Stimulated activated CD8-positive, alpha-beta memory T cell treated with anti-CD3 and anti-CD28 coated beads, Interleukin-15, amount 100 ng/mL, for 4 hours (primary cell): Measurements from ENCODE around the gene EAPP.
"Not testable (repeated sequence)": the region's sequence is repeated elsewhere in the genome, so short reads cannot be mapped to it uniquely, and the experiment has no call there.

Experiments used
- DNase-seq, 2 donors: peaks; one replicate each; pipeline ENCODE4 v3.0.0-alpha.2; 2020; ENCODE audit warnings: low read depth in 2 of 2

EAPP gene

GRCh38 chr14:34538096-34538495 lies 1.4 kb downstream of the EAPP start:
- DNase-seq = not testable (repeated sequence)

DNA sequence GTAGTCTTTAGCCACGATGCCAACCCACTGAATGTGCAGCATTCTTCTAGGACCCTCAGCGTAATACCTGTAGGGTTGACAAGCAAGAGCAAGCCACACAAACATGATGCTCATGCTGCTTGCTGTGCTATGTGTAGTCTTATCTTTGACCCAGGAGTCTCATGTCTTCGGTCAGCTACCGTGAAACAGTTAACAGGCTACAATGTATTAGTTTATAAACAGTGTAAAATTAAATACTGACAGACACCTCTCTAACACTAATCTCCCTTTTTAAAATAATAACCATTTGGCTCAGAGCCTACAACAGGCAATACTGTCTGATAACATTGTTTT lies 1.9 kb downstream of the EAPP start:
- DNase-seq = no peak

GRCh38 chr14:34536951-34537676 lies 2.4 kb downstream of the EAPP start:
- DNase-seq = no peak

DNA sequence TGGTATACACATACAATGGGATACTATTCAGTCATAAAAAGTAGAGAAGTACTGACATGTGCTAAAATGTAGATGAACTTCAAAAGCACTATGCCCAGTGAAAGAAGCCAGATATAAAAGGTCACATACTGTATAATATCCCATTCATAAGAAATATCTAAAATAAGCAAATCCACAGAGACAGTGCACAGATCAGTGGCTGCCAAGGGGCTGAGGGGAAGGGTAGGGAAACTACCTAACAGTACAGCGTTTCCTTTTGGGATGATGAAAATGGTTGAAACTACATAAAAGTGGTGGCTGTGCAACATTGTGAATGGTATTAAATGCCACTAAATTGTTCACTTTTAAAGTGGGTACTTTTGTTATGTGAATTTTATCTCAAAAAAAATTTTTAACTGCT lies 11.9 kb downstream of the EAPP start:
- DNase-seq = no peak

DNA sequence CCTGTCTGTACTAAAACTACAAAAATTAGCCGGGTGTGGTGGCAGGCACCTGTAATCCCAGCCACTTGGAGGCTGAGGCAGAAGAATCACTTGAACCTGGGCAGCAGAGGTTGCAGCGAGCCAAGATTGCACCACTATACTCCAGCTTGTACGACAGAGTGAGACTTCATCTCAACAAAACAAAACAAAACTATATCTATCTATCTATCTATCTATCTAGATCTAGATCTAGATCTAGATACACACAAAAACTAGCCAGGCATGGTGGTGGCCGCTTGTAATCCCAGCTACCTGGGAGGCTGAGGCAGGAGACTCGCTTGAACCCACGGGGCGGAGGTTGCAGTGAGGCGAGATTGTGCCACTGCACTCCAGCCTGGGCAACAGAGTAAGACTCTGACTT lies 15.3 kb downstream of the EAPP start:
- not testable (repeated sequence) for DNase-seq

DNA sequence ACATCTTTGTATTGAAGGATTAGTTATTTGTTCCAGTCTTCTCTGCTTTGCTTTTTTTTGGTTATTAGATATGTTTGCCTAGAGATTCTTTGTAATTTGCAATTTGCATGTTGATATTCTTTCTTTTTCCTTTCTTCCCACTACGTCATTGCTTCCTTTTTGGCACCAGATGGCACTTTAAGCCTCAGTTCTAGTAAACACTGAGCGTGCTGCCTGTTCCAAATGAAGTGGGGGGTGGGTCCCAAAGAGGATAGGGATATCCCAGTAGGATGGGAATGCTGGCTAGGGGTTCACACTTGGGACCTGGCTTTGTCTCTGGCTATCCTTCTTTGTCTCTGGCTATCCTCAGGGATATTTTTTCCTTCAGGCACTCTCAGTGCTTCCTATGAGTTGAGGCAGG lies 17.0 kb downstream of the EAPP start:
- DNase-seq = no peak

DNA sequence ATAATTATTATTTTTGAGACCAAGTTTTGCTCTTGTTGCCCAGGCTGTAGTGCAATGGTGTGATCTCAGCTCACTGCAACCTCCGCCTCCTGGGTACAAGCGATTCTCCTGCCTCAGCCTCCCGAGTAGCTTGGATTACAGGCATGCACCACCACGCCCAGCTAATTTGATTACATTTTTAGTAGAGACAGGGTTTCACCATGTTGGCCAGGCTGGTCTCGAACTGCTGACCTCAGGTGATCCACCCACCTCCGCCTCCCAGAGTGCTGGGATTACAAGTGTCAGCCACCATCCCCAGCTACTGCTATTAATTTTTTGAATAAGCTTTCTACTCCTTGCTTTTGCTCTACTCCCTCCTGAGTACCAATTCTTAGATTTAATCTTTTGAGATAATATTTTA lies 18.4 kb downstream of the EAPP start:
- DNase-seq = not testable (repeated sequence)

DNA sequence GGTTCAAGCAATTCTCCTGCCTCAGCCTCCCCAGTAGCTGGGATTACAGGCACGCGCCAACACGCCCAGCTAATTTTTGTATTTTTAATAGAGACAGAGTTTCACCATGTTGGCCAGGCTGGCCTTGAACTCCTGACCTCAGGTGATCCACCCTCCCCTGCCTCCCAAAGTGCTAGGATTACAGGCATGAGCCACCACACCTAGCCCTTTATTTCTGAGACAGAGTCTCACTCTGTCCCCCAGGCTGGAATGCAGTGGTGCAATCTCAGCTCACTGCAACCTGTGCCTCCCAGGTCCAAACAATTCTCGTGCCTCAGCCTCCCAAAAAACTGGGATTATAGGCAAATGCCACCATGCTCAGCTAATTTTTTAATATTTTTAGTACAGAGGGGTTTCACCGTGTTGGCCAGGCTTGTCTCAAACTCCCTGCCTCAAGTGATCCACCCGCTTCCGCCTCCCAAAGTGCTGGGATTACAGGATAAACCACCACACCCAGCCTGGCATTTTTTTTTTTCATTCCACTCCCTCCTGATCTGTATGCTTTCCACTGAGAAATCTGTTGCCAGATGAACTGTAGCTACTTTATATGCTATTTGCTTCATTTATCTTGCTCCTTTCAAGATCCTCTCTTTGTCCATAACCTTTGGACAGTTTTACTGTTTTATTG lies 19.1 kb downstream of the EAPP start:
- DNase-seq = not testable (repeated sequence)

DNA sequence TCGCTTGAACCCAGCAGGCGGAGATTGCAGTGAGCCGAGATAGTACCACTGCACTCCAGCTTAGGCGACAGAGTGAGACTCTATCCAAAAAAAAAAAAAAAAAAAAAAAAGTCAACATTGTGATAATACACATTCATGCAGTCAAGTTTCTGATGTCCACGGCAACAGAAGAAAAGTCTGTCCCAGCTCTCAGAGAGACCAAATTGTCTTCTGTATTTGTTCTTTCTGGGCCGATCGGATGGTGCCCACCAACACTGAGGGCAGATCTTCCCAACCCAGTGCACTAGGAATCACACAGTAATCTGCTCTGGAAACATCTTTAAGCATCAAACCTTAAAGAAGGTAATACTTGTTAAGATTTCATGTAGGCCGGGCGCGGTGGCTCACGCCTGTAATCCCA lies 31.6 kb downstream of the EAPP start:
- DNase-seq = no peak

GRCh38 chr14:34507459-34507858 lies 32.0 kb downstream of the EAPP start:
- DNase-seq = no peak

GRCh38 chr14:34505124-34505491 lies 34.4 kb downstream of the EAPP start:
- DNase-seq = not testable (repeated sequence)

GRCh38 chr14:34504027-34504426 lies 35.5 kb downstream of the EAPP start:
- not testable (repeated sequence) for DNase-seq

GRCh38 chr14:34502545-34503225 lies 36.8 kb downstream of the EAPP start:
- no peak for DNase-seq

DNA sequence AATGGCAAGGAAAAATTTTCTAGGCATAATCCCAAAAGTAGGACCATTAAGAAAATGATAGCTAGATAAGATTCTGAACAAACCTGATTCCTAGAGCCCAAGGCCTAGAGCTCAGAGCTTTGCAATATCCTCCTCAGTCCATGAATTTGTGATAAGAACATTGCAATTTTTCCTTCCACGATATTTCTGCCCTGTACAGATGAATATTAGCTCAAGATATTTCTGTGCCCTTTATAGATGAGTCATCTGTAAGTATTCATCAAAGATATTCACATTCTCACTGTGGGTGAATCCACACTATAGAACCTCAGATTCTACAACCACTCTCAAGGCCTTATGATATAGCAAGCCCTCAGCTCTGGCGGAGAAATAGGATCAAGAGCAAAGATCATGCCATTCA lies 37.5 kb downstream of the EAPP start:
- DNase-seq = no peak

- DNase-seq = no peak
These were observed 38.4 kb downstream of the EAPP start for GRCh38 chr14:34501004-34501580.

GRCh38 chr14:34498684-34499412 lies 40.7 kb downstream of the EAPP start:
- no peak for DNase-seq

DNA sequence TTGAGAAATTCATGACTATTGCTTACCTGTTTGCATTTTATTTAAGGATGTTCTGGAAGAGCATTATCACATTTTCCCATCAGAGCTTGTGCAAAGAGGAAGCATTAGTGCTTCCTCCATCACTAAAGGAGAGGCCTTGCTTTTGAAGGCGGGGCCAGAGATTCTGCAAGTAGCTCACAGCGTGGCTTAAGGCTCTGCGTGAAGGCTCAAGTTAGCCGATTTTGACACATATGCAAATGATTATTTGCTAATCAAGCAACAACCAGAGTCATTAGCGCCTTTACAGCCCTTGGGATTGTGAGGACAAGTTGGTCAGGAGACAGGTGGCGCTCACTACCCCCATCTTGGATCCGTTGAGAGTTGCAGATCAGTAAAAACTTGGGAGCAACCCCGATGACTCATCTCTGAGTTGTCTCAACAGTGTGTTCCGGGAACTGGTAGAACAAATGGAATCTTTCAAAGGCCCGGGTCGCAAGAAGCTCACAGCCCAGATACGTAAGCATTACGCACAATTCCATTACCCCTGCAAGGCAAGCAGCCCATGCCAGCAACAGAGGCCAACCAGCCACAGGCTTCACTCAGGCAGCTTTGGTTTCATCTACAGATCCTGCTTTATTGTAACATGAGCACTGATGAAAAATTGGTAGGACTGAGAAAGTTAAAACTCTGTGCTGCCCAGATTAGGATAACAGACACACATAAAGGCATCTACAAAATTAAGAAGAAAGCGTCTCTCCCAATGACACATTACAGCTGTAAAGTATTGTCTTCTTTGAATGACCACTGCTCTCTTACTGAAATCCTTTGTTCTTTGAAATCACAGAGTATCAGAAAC lies 42.6 kb downstream of the EAPP start:
- no peak for DNase-seq

DNA sequence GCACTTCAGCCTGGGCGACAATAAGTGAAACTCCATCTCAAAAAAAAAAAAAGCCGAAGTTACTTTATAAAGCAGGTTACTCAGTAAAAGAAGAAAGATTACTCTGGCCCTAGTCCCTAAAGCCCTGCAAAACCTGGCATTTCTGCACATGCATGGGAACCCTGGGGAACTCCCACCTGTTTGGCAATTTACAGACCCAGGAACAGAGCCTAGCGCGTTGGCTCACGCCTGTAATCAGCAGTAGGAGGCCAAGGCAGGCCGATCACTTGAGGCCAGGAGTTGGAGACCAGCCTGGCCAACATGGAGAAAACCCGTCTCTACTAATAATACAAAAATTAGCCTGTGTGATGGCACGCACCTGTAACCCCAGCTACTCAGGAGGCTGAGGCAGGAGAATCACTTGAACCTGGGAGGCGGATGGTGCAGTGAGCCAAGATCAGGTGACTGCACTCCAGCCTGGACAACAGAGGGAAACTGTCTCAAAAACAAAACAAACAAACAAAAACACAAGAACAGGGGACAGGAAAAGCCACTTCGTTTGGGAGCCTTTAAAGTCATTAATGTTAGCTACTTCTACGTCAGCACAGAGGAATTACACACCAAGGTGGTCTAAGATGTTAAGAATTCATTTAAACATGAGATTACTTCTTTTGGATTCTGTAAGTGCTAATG lies 43.4 kb downstream of the EAPP start:
- no peak for DNase-seq

DNA sequence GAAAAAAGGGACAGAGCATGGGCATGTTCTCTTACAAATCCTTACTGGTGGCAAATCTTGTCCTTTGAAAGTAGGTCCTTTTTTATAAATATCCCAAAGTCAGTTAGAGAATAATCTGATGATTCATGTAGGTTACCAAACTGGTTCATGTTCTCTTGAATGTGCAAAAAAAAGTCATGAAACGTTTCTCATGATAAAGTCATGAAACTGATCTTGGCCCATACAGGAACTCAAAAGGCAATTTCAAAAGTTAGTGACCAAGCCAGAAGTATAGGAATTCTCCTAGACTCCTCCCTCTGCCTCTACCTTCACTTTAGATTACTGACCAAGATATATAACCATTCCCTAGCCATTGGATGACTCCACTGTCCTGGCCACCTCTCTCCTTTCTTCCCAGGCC lies 50.2 kb downstream of the EAPP start:
- DNase-seq = no peak

DNA sequence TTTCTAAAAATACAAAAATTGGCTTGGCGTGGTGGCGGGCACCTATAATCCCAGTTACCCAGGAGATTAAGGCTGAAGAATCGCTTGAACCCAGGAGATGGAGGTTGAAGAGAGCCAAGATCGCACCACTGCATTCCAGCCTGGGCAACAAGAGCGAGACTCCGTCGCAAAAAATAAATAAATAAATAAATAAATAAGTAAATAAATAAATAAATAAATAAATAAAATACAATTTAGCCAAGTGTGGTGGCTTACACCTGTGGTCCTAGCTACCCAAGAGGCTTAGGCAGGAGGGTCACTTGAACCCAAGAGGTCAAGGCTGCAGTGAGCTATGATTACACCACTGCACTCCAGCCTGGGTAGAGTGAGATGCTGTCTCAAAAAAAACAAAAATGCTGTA lies 51.0 kb downstream of the EAPP start:
- DNase-seq = no peak

- no peak for DNase-seq
These were observed 54.8 kb downstream of the EAPP start for GRCh38 chr14:34484726-34485125.
